Urinary bladder (tissue), 4 donors: ENCODE measurements around the gene CAMSAP1. TPM values are rescaled to one million over a fixed set of nuclear protein-coding genes. Genes with fewer than 3 reads are reported as not detected.

Experiments used
- DNase-seq: peaks from one replicate; pipeline ENCODE4 v3.0.0-alpha.2; 2015; ENCODE audit errors: extremely low spot score
- H3K27ac ChIP-seq: one replicate; pipeline ENCODE4 v1.5.1; 2013; ENCODE audit warnings: low read depth, mild to moderate bottlenecking, moderate library complexity
- H3K36me3 ChIP-seq: one replicate; pipeline ENCODE4 v1.6.1; 2013; ENCODE audit warnings: mild to moderate bottlenecking, moderate library complexity; ENCODE audit not compliant: insufficient read depth
- H3K4me1 ChIP-seq: one replicate; pipeline ENCODE4 v1.6.1; 2013; ENCODE audit warnings: mild to moderate bottlenecking, moderate library complexity; ENCODE audit not compliant: insufficient read depth
- H3K4me3 ChIP-seq: one replicate; pipeline ENCODE4 v1.5.1; 2013; ENCODE audit warnings: low read depth, low read length
- WGBS: extraction: QIAGEN DNeasy Blood & Tissue Kit; methylation state at CpG from one replicate; pipeline ENCODE4 v1.1.7; 2013; 5-methylcytosine and 5-hydroxymethylcytosine counted together
- polyA plus RNA-seq: library from polyadenylated mRNA; stranded (reverse); fragments of 200-250 nt; gene quantifications from one replicate; pipeline ENCODE4 v1.2.3, GENCODE V29; 2013
- total RNA-seq: library from RNA; depleted of rRNA; stranded (reverse); fragments of >200 nt; gene quantifications from one replicate; pipeline ENCODE4 v1.2.3, GENCODE V29; 2014
- donor health status: healthy with polysubstance abuse.
- donor health status: healthy.

The CAMSAP1 gene
- total and polyA plus RNA-seq, 2 donors = 14.9 to 27.9 TPM

DNA sequence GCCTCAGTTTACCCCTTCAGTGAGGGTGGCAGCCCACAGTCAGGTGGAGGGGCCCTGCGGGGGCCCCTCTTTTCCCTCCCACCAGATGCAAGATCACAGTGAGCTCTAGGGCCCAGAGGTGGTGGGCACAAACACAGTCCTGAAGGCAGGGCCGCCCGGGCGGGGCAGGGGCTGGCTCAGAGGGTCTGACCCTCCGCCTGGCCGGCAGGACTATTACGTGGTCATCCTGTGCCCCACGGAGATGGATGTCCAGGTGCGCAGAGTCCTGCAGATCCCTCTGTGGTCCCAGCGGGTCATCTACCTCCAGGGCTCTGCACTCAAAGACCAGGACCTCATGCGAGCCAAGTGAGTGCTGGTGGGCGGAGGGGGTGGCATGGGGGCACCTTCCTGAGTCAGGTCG, 141.9 kb downstream of the CAMSAP1 start:
- DNase-seq = no peak
- Histone ChIP-seq H3K36me3 (no peaks in the 10 kb centered on the region), H3K4me1 (no peaks in the 10 kb centered on the region), H3K27ac (no peak overlapping the region), H3K4me3 (no peak overlapping the region)
- 96% methylated on average over 13 of the region's 13 CpGs for WGBS

DNA sequence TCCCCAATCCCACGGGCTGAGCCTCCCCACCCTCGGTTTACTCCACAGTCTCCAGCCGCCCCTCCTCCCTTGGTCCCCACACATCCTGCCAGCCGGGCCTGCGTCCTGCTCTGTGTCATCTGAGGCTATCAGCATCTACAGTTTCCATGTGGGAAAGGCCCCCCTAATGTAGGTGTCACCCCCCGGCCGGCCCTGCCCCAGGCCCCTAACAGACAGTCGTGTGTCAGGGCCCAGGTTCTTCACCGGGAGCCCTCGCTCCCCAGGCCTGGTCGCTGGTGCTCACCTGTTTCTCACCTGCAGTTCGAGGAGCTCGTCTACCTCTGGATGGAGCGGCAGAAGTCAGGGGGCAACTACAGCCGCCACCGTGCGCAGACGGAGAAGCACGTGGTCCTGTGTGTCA, 142.6 kb downstream of the CAMSAP1 start:
- no peak for DNase-seq
- Histone ChIP-seq H3K4me3 (no peak overlapping the region), H3K27ac (no peak overlapping the region), H3K36me3 (no peaks in the 10 kb centered on the region), H3K4me1 (no peaks in the 10 kb centered on the region)
- 88% methylated on average over 19 of the region's 19 CpGs for WGBS

DNA sequence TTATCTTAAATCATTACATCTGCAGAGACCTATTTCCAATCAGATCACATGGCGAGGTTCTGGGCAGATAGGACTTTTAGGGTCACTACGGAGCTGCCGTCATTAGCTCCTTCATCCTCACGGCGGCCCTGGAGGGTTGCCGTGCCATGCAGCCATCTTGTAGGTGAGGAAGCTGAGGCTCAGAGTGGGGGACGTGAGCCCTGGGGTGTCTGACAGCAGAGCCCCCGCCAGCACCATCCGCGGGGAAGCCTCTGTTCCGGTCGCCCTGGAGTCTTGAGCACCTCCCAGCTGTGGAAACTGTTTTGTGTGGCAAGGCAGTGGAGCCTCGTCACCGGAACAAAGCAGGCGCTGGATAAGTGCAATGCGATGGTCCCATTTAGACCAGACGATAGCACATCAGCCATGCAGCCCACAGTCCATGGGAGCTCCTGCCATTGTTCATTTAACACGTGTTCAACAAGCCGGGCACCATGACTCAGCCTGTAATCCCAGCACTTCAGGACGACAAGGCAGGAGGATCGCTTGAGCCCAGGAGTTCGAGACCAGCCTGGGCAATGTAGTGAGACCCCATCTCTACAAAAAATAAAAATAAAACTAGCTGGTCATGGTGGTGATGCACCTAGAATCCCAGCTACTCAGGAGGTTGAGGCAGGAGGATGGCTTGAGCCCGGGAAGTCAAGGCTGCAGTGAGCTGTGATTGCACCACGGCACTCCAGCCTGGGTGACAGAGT, 143.5 kb downstream of the CAMSAP1 start:
- no peaks in the 10 kb centered on the region for H3K4me1 ChIP-seq
- WGBS = 86% methylated on average over 24 of the region's 24 CpGs
- DNase-seq = no peak

GRCh38 chr9:135762921-135763320, 144.4 kb downstream of the CAMSAP1 start:
- DNase-seq = no peak
- Histone ChIP-seq H3K4me3 (no peak overlapping the region), H3K4me1 (no peaks in the 10 kb centered on the region), H3K27ac (no peak overlapping the region), H3K36me3 (no peaks in the 10 kb centered on the region)
- WGBS = 77% methylated on average over 13 of the region's 13 CpGs

More for the DNA sequence above, 143.5 kb downstream of the CAMSAP1 start:
- Histone ChIP-seq H3K36me3 (no peaks in the 10 kb centered on the region), H3K4me3 (no peak overlapping the region), H3K27ac (no peak overlapping the region)

- Histone ChIP-seq H3K4me1 (no peaks in the 10 kb centered on the region), H3K4me3 (no peak overlapping the region), H3K36me3 (no peaks in the 10 kb centered on the region), H3K27ac (no peak overlapping the region)
- WGBS = 81% methylated on average over 16 of the region's 16 CpGs
- DNase-seq = no peak
Measured at GRCh38 chr9:135761845-135762168, 145.5 kb downstream of the CAMSAP1 start.

DNA sequence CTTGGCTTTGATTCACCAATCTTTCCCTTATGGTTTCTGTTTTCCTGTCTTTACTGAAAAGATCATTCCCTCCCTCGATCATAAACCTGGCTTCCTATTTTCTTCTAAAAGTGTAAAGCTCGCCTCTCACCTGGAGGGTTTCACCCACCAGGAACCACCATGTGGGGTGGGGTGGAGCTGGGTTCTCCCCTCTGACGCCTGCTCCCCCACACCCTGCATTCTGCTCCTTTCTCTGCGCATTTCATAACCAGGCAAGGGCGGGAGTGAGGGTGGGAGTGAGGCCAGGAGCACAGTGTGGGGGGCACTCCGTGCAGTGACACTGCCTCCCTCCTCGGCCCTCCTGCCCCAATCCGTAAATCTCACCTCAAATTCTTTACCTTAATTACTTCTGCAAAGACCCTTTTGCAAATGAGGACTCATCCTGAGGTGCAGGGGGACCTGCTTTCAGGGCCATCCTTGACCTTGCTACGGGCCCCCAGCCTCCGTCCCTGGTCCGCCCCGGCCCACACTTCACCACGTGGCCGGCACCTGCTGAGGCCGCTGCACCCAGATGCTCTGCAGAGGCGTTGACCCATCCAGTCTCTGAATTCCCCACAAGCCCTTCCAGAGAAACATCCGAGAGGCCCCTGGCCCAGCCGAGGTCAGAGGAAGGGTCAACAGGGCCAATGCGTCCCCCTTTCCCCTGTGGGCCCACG, 146.0 kb downstream of the CAMSAP1 start:
- H3K36me3 ChIP-seq = no peaks in the 10 kb centered on the region
- WGBS = 63% methylated on average over 20 of the region's 20 CpGs
- H3K4me3 ChIP-seq = no peak overlapping the region
- no peak overlapping the region for H3K27ac ChIP-seq
- H3K4me1 ChIP-seq = no peaks in the 10 kb centered on the region
- DNase-seq = no peak

- H3K4me1 ChIP-seq = no peaks in the 10 kb centered on the region
- no peak overlapping the region for H3K4me3 ChIP-seq
- H3K27ac ChIP-seq = no peak overlapping the region
- WGBS = 79% methylated on average over 12 of the region's 12 CpGs
- H3K36me3 ChIP-seq = no peaks in the 10 kb centered on the region
- no peak for DNase-seq
Measured at GRCh38 chr9:135760465-135760864, 146.9 kb downstream of the CAMSAP1 start.

- DNase-seq = no peak
- Histone ChIP-seq H3K4me1 (no peaks in the 10 kb centered on the region), H3K36me3 (no peaks in the 10 kb centered on the region), H3K4me3 (no peak overlapping the region), H3K27ac (no peak overlapping the region)
- 92% methylated on average over 24 of the region's 24 CpGs for WGBS
Measured at GRCh38 chr9:135759676-135760300, 147.6 kb downstream of the CAMSAP1 start.

- Histone ChIP-seq H3K4me3 (no peak overlapping the region), H3K4me1 (no peaks in the 10 kb centered on the region), H3K36me3 (no peaks in the 10 kb centered on the region), H3K27ac (no peak overlapping the region)
- 87% methylated on average over 10 of the region's 10 CpGs for WGBS
- DNase-seq = no peak
Measured at GRCh38 chr9:135758870-135759269, 148.5 kb downstream of the CAMSAP1 start.

Other genes starting within 250 kb of the CAMSAP1 start
- gene LCN9, start 244.2 kb downstream of the CAMSAP1 start, total RNA-seq = not detected
- not detected for gene LCN9, start 244.2 kb downstream of the CAMSAP1 start, polyA plus RNA-seq
- gene SOHLH1, start 208.1 kb downstream of the CAMSAP1 start, total RNA-seq = not detected
- not detected for gene SOHLH1, start 208.1 kb downstream of the CAMSAP1 start, polyA plus RNA-seq
- gene KCNT1, start 205.4 kb downstream of the CAMSAP1 start, total RNA-seq = 0.58 TPM
- 0.37 TPM for gene KCNT1, start 205.4 kb downstream of the CAMSAP1 start, polyA plus RNA-seq
- gene UBAC1, start 53.8 kb upstream of the CAMSAP1 start, total RNA-seq = 24.6 TPM
- 59.8 TPM for gene UBAC1, start 53.8 kb upstream of the CAMSAP1 start, polyA plus RNA-seq
- 14.9 TPM for gene NACC2, start 187.7 kb upstream of the CAMSAP1 start, total RNA-seq
- gene NACC2, start 187.7 kb upstream of the CAMSAP1 start, polyA plus RNA-seq = 54.1 TPM
- 13.6 TPM for gene TMEM250, start 211.3 kb upstream of the CAMSAP1 start, total RNA-seq
- 43.1 TPM for gene TMEM250, start 211.3 kb upstream of the CAMSAP1 start, polyA plus RNA-seq